GM12878 (cell line): Measurements from ENCODE around the gene MTFR1L. TPM values are rescaled to one million over a fixed set of nuclear protein-coding genes. Genes with fewer than 3 reads are reported as not detected.

Experiments
- ATAC-seq: fragments of 200-7000 bp; cut with Tn5 transposase; 3 replicates; pipeline ENCODE4 v1.9.1; 2020; ENCODE audit warnings: mild to moderate bottlenecking, moderate library complexity
- BruUV-seq: library from RNA; stranded (reverse); fragments of 400-500 nt; replicated peaks from 2 replicates; lab custom pipeline; 2021; lab: Mats Ljungman, UMichigan
- CTCF ChIA-PET: fragments of 300-600 bp; sonication (Branson Sonifier 250); formaldehyde crosslinking; extraction: SDS; loops from one replicate; lab custom pipeline; 2021; ENCODE audit warnings: inconsistent platforms; lab: Yijun Ruan, JAX
- POLR2A ChIA-PET: fragments of 350-600 bp; formaldehyde crosslinking; extraction: SDS; loops from one replicate; lab custom pipeline; 2021; ENCODE audit warnings: inconsistent platforms; lab: Charles Lee
- RAD21 ChIA-PET: fragments of 300-600 bp; sonication (Branson Sonifier 250); formaldehyde crosslinking; loops from one replicate; lab custom pipeline; 2023; ENCODE audit warnings: antibody characterized with exemption; ENCODE audit not compliant: unreplicated experiment; lab: Charles Lee
- SMC1A ChIA-PET: fragments of 300-600 bp; sonication (Branson Sonifier 250); formaldehyde crosslinking; loops from one replicate; lab custom pipeline; 2023; ENCODE audit not compliant: unreplicated experiment, uncharacterized antibody; lab: Charles Lee
- DNase-seq: peaks from one replicate; pipeline ENCODE4 v3.0.0-alpha.2; 2011; ENCODE audit warnings: low read depth, low spot score
- FAIRE-seq: peaks from 3 replicates; lab custom pipeline; 2011; peaks lifted over from hg19 to GRCh38; lab: Jason Lieb, UNC
- H2AFZ ChIP-seq: 2 replicates; pipeline ENCODE4 v1.6.0; 2011; ENCODE audit warnings: low read depth, low read length, control low read depth; ENCODE audit not compliant: control insufficient read depth
- H3K27ac ChIP-seq: 2 replicates; pipeline ENCODE4 v1.5.1; 2011; ENCODE audit warnings: control low read depth; ENCODE audit not compliant: control insufficient read depth, insufficient read depth
- H3K27me3 ChIP-seq, 2 experiments: replicated peaks in 1 of 2; 2 replicates each; pipeline versions ENCODE4 v1.6.0 to v1.6.1; 2011; ENCODE audit warnings: low read length in 1 of 2; ENCODE audit not compliant: control insufficient read depth in 2 of 2, insufficient read depth in 2 of 2
- H3K36me3 ChIP-seq, 2 experiments: 2 replicates each; pipeline ENCODE4 v1.5.1; 2011; ENCODE audit warnings: low read length in 1 of 2; ENCODE audit not compliant: control insufficient read depth in 2 of 2, insufficient read depth in 2 of 2
- H3K4me1 ChIP-seq: 2 replicates; pipeline ENCODE4 v1.6.1; 2011; ENCODE audit warnings: mild to moderate bottlenecking, low read length, moderate library complexity, mixed read lengths; ENCODE audit not compliant: control insufficient read depth, insufficient read depth
- H3K4me2 ChIP-seq: 2 replicates; pipeline ENCODE4 v1.6.0; 2011; ENCODE audit warnings: control low read depth; ENCODE audit not compliant: control insufficient read depth, insufficient read depth
- H3K4me3 ChIP-seq: fragments of 200-600 bp; sonication (generic); 2 replicates; pipeline ENCODE4 v1.5.1; 2016
- H3K79me2 ChIP-seq: 2 replicates; pipeline ENCODE4 v1.6.0; 2011; ENCODE audit warnings: low read length; ENCODE audit not compliant: control insufficient read depth, insufficient read depth
- H3K9ac ChIP-seq: 2 replicates; pipeline ENCODE4 v1.8.0; 2011; ENCODE audit warnings: low read length, control low read depth, mixed read lengths; ENCODE audit not compliant: control insufficient read depth, insufficient read depth
- H3K9me3 ChIP-seq: replicated peaks from 3 replicates; pipeline ENCODE4 v1.5.1; 2011; ENCODE audit warnings: mild to moderate bottlenecking, low read length; ENCODE audit not compliant: control insufficient read depth, insufficient read depth
- H4K20me1 ChIP-seq: 2 replicates; pipeline ENCODE4 v1.6.0; 2011; ENCODE audit not compliant: control insufficient read depth, insufficient read depth
- CREM ChIP-seq: IDR thresholded peaks from 2 replicates; pipeline ENCODE4 v1.6.1; 2014; ENCODE audit warnings: antibody characterized with exemption, low read depth
- E2F4 ChIP-seq: IDR thresholded peaks from 2 replicates; pipeline ENCODE4 v1.6.1; 2012; ENCODE audit warnings: low read depth, low read length, improper control_type of control experiment
- EP300 ChIP-seq, 2 experiments: fragments of 150-350 bp in 1 of 2; IDR thresholded peaks; 2 replicates each; pipeline ENCODE4 v1.6.1; 2011 to 2012; ENCODE audit warnings: low read depth in 2 of 2, low read length in 2 of 2, borderline replicate concordance in 1 of 2, improper control_type of control experiment in 1 of 2, inconsistent platforms in 1 of 2; ENCODE audit not compliant: control insufficient read depth in 1 of 2
- HDAC2 ChIP-seq: fragments of 200-600 bp; sonication (generic); IDR thresholded peaks from 2 replicates; pipeline ENCODE4 v1.6.1; 2017
- MYC ChIP-seq: IDR thresholded peaks from 2 replicates; pipeline ENCODE4 v1.6.1; 2011; ENCODE audit warnings: mild to moderate bottlenecking, low read length, moderate library complexity, inconsistent platforms; ENCODE audit not compliant: insufficient read depth, insufficient replicate concordance, insufficient read length, severe bottlenecking
- NFIC ChIP-seq: IDR thresholded peaks from 2 replicates; pipeline ENCODE4 v1.6.1; 2012; ENCODE audit warnings: low read depth, mild to moderate bottlenecking, inconsistent platforms, low read length, moderate library complexity
- NRF1 ChIP-seq: conservative IDR thresholded peaks from 2 replicates; pipeline ENCODE4 v1.6.1; 2011; ENCODE audit warnings: mild to moderate bottlenecking, low read depth, low read length, improper control_type of control experiment
- RAD21 ChIP-seq: IDR thresholded peaks from 2 replicates; pipeline ENCODE4 v1.6.1; 2011; ENCODE audit warnings: mild to moderate bottlenecking, low read depth, low read length, moderate library complexity; ENCODE audit not compliant: insufficient read depth
- RCOR1 ChIP-seq: conservative IDR thresholded peaks from 2 replicates; pipeline ENCODE4 v1.6.1; 2012; ENCODE audit warnings: low read depth, low read length, improper control_type of control experiment
- SIN3A ChIP-seq: IDR thresholded peaks from 2 replicates; pipeline ENCODE4 v1.6.1; 2012; ENCODE audit warnings: low read depth, low read length, improper control_type of control experiment
- SMAD5 ChIP-seq: IDR thresholded peaks from 2 replicates; pipeline ENCODE4 v1.6.1; 2016; ENCODE audit warnings: antibody characterized with exemption, low read depth
- TAF1 ChIP-seq: IDR thresholded peaks from 2 replicates; pipeline ENCODE4 v1.6.1; 2011; ENCODE audit warnings: mild to moderate bottlenecking, low read depth, low read length, borderline replicate concordance
- WRNIP1 ChIP-seq: IDR thresholded peaks from 2 replicates; pipeline ENCODE4 v1.6.1; 2011; ENCODE audit warnings: low read depth, low read length, improper control_type of control experiment, borderline replicate concordance
- WGBS: methylation state at CpG from one replicate; pipeline ENCODE4 v1.1.6; 2016; ENCODE audit warnings: low lambda C conversion rate; ENCODE audit not compliant: insufficient replicate concordance, insufficient coverage; ENCODE audit errors: missing lambda C conversion rate; 5-methylcytosine and 5-hydroxymethylcytosine counted together
- in situ Hi-C: fragments of 300-500 bp; cut with MboI; formaldehyde crosslinking; loops from 9 replicates; pipeline ENCODE4 v1.14.3; 2018; ENCODE audit warnings: mixed read lengths
- intact Hi-C: fragments of 100-400 bp; cut with micrococcal nuclease; formaldehyde crosslinking; loops from one replicate; pipeline ENCODE4 v1.14.2; 2022; ENCODE audit not compliant: unreplicated experiment
- polyA plus RNA-seq, 11 experiments: library from polyadenylated mRNA; depleted of rRNA in 4 of 11; unstranded in 6 of 11; stranded (reverse) in 5 of 11; fragments of >200 nt; fragmentation: Nextera tagmentation in 4 of 11; fragmentation: Illumina TruSeq in 1 of 11; extraction: Ambion mirVana in 4 of 11; extraction: Trizol in 1 of 11; gene quantifications; 1 replicate in 1 of 11; 2 replicates in 10 of 11; pipeline versions ENCODE4 v1.2.1 to v1.2.3, GENCODE V29; 2011 to 2016; ENCODE audit warnings: inconsistent platforms in 2 of 11, missing spikeins in 2 of 11, low read depth in 1 of 11
- total RNA-seq, 4 experiments: library from RNA; depleted of rRNA in 3 of 4; stranded (reverse); fragments of >200 nt in 3 of 4; fragmentation: Illumina TruSeq in 1 of 4; extraction: Trizol in 1 of 4; gene quantifications; 2 replicates each; pipeline versions ENCODE4 v1.2.1 to v1.2.3, GENCODE V29; 2013 to 2021
- TF ChIP-seq, protein P1 (sequence below): fragments of 450-650 bp; IDR thresholded peaks from 2 replicates; pipeline ENCODE4 v1.6.1; 2018; ENCODE audit warnings: mild to moderate bottlenecking, low read depth, moderate library complexity; ENCODE audit not compliant: partially characterized antibody

The MTFR1L gene
- total and polyA plus RNA-seq, 10 of the 15 experiments (the other 5 are each of a cell fraction or from before 2014, with no cell fraction given): 16.9 to 44.2 (median 30.3) TPM

DNA sequence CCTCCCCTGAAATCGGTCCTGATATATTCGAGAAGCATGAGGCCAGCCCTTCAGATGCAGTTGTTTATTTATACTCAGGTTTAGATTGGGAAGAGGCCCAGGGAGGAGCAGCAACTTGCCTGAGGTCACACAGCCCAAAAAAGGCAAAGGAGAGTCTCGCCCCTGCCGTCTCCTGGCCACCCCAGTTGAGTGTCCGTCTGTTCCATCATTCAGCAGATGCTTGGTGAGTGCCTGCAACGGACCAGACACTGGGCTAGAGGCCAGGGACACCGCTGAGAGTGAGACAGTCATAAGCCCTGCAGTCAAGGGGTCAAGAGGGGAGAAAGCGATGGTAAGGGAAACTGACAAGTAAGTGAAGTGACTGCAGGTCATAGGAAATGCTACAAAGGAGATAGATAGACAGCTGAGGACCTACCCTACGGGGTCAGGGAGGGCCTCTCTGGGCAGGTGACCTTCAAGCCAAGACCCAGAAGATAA lies 35.1 kb upstream of the MTFR1L start:
- in situ Hi-C loops: no loop called here
- Histone ChIP-seq H3K36me3 (no peaks in the 10 kb centered on the region), H3K27ac (no peak overlapping the region), H4K20me1 (no peaks in the 10 kb centered on the region), H3K4me2 (no peak overlapping the region), H3K79me2 (no peaks in the 10 kb centered on the region), H3K9me3 (no peaks in the 10 kb centered on the region), H3K27me3 (peaks cover 2 to 5% of the 10 kb centered on the region in 2 experiments), H3K4me3 (no peak overlapping the region), H3K9ac (no peak overlapping the region), H3K4me1 (no peaks in the 10 kb centered on the region), H2AFZ (no peak overlapping the region)
- ChIA-PET RAD21 (no interaction called here), SMC1A (no interaction called here), POLR2A (no interaction called here), CTCF (no interaction called here)
- TF ChIP-seq CREM (no peak), TAF1 (no peak), HDAC2 (no peak), MYC (no peak), EP300 (IDR thresholded peaks at IDR 0.05; ENCODE audit: borderline replicate concordance in 1 of 2, control insufficient read depth in 1 of 2, low read depth in 2 of 2, low read length in 2 of 2) (no peak), E2F4 (no peak), NFIC (no peak), RAD21 (no peak), SIN3A (no peak), WRNIP1 (no peak), NRF1 (no peak), RCOR1 (no peak), SMAD5 (no peak)
- TF ChIP-seq, protein P1, sequence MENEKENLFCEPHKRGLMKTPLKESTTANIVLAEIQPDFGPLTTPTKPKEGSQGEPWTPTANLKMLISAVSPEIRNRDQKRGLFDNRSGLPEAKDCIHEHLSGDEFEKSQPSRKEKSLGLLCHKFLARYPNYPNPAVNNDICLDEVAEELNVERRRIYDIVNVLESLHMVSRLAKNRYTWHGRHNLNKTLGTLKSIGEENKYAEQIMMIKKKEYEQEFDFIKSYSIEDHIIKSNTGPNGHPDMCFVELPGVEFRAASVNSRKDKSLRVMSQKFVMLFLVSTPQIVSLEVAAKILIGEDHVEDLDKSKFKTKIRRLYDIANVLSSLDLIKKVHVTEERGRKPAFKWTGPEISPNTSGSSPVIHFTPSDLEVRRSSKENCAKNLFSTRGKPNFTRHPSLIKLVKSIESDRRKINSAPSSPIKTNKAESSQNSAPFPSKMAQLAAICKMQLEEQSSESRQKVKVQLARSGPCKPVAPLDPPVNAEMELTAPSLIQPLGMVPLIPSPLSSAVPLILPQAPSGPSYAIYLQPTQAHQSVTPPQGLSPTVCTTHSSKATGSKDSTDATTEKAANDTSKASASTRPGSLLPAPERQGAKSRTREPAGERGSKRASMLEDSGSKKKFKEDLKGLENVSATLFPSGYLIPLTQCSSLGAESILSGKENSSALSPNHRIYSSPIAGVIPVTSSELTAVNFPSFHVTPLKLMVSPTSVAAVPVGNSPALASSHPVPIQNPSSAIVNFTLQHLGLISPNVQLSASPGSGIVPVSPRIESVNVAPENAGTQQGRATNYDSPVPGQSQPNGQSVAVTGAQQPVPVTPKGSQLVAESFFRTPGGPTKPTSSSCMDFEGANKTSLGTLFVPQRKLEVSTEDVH: no peak
- intact Hi-C loops: no loop called here
- ATAC-seq (no peak), DNase-seq (no peak), FAIRE-seq (no peak)
- no TSS peak for BruUV-seq
- WGBS: 21% methylated on average over 9 of the region's 9 CpGs
